ENCODE measurements around the gene POLDIP2.

POLDIP2 gene

DNA sequence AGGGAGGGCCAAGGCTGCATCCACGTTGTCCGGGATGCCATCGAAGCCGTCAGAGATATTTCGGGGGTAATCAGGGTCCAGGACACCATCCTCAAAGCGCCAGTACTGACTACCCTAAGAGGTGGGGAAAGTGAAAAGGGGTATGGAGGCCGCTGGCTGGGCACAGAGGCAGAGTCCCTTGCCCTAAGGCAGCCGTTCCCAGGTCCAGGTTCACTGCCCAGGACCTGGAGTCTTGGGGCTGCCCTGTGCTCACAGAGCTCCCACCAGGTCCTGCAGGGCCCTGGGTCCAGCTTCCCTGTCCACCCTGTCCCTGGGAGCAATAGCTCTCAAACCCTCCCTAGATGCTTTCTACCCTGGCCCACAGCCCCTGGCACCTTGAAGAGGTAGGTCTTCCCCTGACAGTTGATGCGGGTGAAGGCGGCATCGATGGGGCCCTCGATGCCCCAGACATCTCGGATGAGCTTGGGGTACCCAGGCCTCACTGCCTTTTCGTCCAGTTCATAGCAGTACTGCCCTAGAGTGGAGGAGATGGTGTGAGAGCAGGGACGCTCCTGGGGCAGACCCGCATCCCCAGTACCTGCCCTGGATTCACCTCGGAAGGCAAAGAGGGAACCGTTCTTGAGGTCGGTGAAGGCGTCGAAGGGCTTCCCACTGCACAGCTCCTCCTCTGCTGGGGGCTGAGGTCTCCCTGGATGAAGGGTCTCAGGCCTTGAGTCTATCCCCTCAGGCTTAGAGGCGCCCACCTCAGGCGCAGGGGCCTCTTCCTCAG lies 11.8 kb upstream of the POLDIP2 start:
- no peak overlapping the region for H3K27ac ChIP-seq
- TF ChIP-seq, protein P1, sequence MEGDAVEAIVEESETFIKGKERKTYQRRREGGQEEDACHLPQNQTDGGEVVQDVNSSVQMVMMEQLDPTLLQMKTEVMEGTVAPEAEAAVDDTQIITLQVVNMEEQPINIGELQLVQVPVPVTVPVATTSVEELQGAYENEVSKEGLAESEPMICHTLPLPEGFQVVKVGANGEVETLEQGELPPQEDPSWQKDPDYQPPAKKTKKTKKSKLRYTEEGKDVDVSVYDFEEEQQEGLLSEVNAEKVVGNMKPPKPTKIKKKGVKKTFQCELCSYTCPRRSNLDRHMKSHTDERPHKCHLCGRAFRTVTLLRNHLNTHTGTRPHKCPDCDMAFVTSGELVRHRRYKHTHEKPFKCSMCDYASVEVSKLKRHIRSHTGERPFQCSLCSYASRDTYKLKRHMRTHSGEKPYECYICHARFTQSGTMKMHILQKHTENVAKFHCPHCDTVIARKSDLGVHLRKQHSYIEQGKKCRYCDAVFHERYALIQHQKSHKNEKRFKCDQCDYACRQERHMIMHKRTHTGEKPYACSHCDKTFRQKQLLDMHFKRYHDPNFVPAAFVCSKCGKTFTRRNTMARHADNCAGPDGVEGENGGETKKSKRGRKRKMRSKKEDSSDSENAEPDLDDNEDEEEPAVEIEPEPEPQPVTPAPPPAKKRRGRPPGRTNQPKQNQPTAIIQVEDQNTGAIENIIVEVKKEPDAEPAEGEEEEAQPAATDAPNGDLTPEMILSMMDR (conservative IDR thresholded peaks at IDR 0.05; ENCODE audit: low read depth): no peak
- CTCF ChIA-PET: interaction anchor here (0.5 kb wide), 2 partner anchors 31 to 248 kb away, joined by 3 to 5 read pairs; no protein-coding TSS in a partner anchor
- POLR2A ChIA-PET (ENCODE audit: low non-redundant PET): interaction anchor here (1.4 kb wide), 1 partner anchor 12 kb away, joined by 4 read pairs; the partner anchor contains the start of gene POLDIP2
- no peak for DNase-seq (ENCODE audit: low spot score)

DNA sequence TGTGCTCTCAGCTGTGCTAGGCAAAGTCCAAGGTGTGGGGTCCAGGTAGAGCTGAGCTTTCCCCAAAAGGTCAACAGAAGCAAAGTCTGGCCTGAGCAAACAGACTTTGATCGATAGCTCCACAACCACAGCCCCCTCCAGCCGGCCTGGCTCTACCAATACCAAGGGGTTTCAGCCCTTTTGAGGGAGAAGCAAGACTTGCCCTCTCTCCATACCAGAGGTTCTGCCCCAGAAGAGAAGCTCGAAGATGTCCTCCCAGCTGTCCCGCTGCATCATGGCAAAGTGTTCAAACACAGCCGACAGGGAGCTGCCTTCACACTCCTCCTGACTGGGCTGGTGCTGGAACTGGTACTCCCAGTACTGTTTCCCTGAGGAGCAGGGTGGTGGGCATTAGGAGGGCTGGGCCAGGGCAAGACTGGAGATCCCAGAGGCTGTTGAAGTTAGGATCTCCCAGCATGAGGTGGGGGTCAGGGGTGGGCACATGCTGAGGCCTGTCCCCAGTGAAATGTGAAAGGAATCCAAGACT lies 11.0 kb upstream of the POLDIP2 start:
- H3K27ac ChIP-seq: no peak overlapping the region
- TF ChIP-seq, protein P1 (conservative IDR thresholded peaks at IDR 0.05; ENCODE audit: low read depth): no peak
- ChIA-PET CTCF (interaction anchor here (0.5 kb wide), 2 partner anchors 30 to 247 kb away, joined by 3 to 5 read pairs; no protein-coding TSS in a partner anchor), POLR2A (ENCODE audit: low non-redundant PET) (interaction anchor here (1.4 kb wide), 1 partner anchor 11 kb away, joined by 4 read pairs; the partner anchor contains the start of gene POLDIP2)
- DNase-seq (ENCODE audit: low spot score): no peak

DNA sequence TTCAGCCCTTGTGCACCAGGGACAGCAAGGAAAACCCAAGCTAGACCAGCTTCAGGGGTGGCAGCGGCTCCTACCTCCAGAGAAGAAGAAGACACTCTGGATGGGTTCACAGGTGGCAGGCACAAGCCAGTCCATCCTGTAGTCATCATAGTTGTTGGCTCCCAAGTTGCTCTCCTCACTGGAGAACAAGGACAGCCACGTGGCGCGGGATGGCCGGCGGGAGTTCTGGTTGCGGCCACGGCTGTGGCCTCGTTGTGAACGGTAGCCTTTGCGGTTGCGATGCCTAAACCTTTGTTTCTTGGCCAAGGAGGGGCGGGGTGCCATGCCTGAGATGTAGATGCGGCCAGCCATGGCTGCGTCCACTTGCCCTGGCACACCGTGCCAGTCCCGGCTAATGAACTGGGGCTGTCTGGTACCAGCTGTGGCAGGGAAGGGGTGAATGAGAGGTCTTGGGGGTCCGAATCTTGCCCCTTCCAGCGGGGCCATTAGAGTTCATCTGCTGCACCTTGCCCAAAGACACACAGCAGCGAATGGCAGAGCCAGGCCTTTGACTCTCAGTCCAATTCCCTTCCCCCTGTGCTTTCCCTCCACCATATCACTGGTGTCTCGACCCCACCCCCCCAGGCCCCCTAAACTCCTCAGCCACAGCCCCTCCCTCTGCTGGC lies 10.4 kb upstream of the POLDIP2 start:
- H3K27ac ChIP-seq: no peak overlapping the region
- DNase-seq (ENCODE audit: low spot score): no peak
- ChIA-PET POLR2A (ENCODE audit: low non-redundant PET) (interaction anchor here (1.4 kb wide), 1 partner anchor 10 kb away, joined by 4 read pairs; the partner anchor contains the start of gene POLDIP2), CTCF (interaction anchor here (1.1 kb wide), 1 partner anchor 122 kb away, joined by 3 read pairs; no protein-coding TSS in a partner anchor)
- TF ChIP-seq, protein P1 (conservative IDR thresholded peaks at IDR 0.05; ENCODE audit: low read depth): no peak

DNA sequence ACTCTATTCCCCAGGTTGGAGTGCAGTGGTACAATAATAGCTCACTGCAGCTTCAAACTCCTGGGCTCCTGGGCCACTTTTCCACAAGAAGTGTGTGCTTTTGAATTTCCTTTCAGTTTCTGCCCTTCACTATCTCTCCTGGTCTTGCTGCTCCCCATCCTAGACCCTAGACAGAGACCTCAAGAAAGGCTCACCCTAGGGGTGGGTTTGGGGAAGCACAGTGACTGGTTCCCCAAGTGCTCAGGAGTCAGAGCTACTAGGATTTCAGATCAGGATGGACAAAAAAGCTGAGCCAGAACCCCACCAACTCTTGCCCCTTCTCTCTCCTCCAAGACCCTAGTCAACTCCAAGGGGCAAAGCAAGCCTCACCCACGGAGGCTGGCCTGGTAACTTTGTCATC lies 9.3 kb upstream of the POLDIP2 start:
- no peak overlapping the region for H3K27ac ChIP-seq
- no peak for DNase-seq (ENCODE audit: low spot score)
- TF ChIP-seq, protein P1 (conservative IDR thresholded peaks at IDR 0.05; ENCODE audit: low read depth): no peak
- POLR2A ChIA-PET (ENCODE audit: low non-redundant PET): no interaction called here
- CTCF ChIA-PET: interaction anchor here (0.5 to 1.1 kb wide), 2 partner anchors 121 to 143 kb away, joined by 3 to 6 read pairs; no protein-coding TSS in a partner anchor

DNA sequence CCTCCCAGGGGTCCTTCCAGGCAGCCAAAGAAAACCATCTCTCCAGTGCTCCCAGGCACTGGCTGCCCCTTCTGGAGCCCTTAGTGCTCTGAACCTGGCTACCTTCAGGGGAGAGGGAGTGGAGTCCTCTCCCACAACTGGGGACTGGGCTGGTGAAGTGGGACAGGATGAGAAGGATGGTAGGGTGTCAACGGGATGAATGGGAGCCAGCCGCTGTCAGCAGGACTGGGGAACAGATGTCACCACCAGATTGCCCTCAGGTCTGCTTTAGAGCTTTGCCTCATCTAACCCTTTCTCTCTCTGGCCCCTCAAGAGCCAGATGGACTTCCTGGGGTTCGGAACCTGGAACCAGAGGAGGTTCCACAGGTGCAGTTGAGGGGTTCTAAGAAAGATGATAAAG lies 8.2 kb upstream of the POLDIP2 start:
- POLR2A ChIA-PET (ENCODE audit: low non-redundant PET): no interaction called here
- H3K27ac ChIP-seq: no peak overlapping the region
- no peak for DNase-seq (ENCODE audit: low spot score)
- TF ChIP-seq, protein P1 (conservative IDR thresholded peaks at IDR 0.05; ENCODE audit: low read depth): no peak
- CTCF ChIA-PET: interaction anchor here (0.5 kb wide), 1 partner anchor 99 kb away, joined by 3 read pairs; no protein-coding TSS in a partner anchor
